Right lobe of liver (tissue), 6 donors: ENCODE data around the gene KPTN. TPM values are rescaled to one million over a fixed set of nuclear protein-coding genes. Genes with fewer than 3 reads are reported as not detected.

Experiments used
- ATAC-seq, 4 donors: fragments of 200-7000 bp; cut with Tn5 transposase; one replicate each; pipeline ENCODE4 v1.9.1; 2020; ENCODE audit warnings: mild to moderate bottlenecking in 4 of 4, moderate library complexity in 4 of 4
- DNase-seq, 3 donors: peaks; one replicate each; pipeline ENCODE4 v3.0.0-alpha.2; 2020
- H3K27ac ChIP-seq, 3 donors: fragments of 200-600 bp; one replicate each; pipeline ENCODE4 v1.8.0; 2022
- H3K27me3 ChIP-seq, 2 donors: fragments of 200-600 bp; one replicate each; pipeline ENCODE4 v1.8.0; 2022
- H3K36me3 ChIP-seq, 4 donors: fragments of 200-600 bp; sonication (generic) in 1 of 4; one replicate each; pipeline versions ENCODE4 v1.5.1 to v1.8.0; 2017 to 2022; ENCODE audit warnings: control low read depth in 1 of 4
- H3K4me1 ChIP-seq, 4 donors: fragments of 200-600 bp; sonication (generic) in 1 of 4; one replicate each; pipeline versions ENCODE4 v1.5.1 to v1.8.0; 2017 to 2022; ENCODE audit warnings: control low read depth in 1 of 4
- H3K4me3 ChIP-seq, 3 donors: fragments of 200-600 bp; one replicate each; pipeline ENCODE4 v1.8.0; 2022
- H3K9me3 ChIP-seq, 4 donors: fragments of 200-600 bp; sonication (generic) in 1 of 4; one replicate each; pipeline versions ENCODE4 v1.5.1 to v1.8.0; 2017 to 2022; ENCODE audit warnings: control low read depth in 1 of 4
- POLR2A ChIP-seq: fragments of 450-650 bp; IDR thresholded peaks from one replicate; pipeline ENCODE4 v1.6.1; 2017; ENCODE audit warnings: antibody characterized with exemption, mild to moderate bottlenecking
- WGBS: methylation state at CpG from one replicate; pipeline ENCODE4 v1.1.6; 2018; ENCODE audit warnings: low coverage, low lambda C conversion rate; ENCODE audit not compliant: insufficient coverage; ENCODE audit errors: missing lambda C conversion rate; 5-methylcytosine and 5-hydroxymethylcytosine counted together
- intact Hi-C, 2 donors: fragments of 100-400 bp; cut with DNase I; formaldehyde crosslinking; loops; one replicate each; pipeline versions ENCODE4 v1.11.2 to v1.14.1; 2022
- long read RNA-seq: library from polyadenylated mRNA; unstranded; transcript quantifications from one replicate; pipeline ENCODE4 v2.0.0, GENCODE V29; 2019
- total RNA-seq, 6 experiments: library from RNA; depleted of rRNA in 2 of 6; stranded (reverse); fragments of >200 nt in 2 of 6; fragmentation: NEBNext Ultra II Directional in 3 of 6; extraction: Animal tissue kit (Norgen Biotek cat#: 25700) in 3 of 6; gene quantifications; one replicate each; pipeline versions ENCODE4 v1.1.0 to v1.2.4, GENCODE V29; 2016 to 2023
- TF ChIP-seq, protein P1 (sequence below), 4 donors: fragments of 200-600 bp in 3 of 4; fragments of 450-650 bp in 1 of 4; IDR thresholded peaks; one replicate each; pipeline versions ENCODE4 v1.5.1 to v1.8.0; 2016 to 2022; ENCODE audit warnings: antibody characterized with exemption in 4 of 4, mild to moderate bottlenecking in 2 of 4
- donor health status: DM: no; HTN: yes; CAD: no.
- donor health status: DM: no; HTN: no; CAD: no.
- donor health status: DM: no; HTN: no; CAD: no.
- donor health status: DM: no; HTN: yes; CAD: no.
- donor health status: DM: no; HTN: yes; CAD: no.

Gene KPTN
- 1 to 10 TPM; 3.1 to 7.8 (median 6.2) TPM for total RNA-seq
- long read RNA-seq: 0 reads

DNA sequence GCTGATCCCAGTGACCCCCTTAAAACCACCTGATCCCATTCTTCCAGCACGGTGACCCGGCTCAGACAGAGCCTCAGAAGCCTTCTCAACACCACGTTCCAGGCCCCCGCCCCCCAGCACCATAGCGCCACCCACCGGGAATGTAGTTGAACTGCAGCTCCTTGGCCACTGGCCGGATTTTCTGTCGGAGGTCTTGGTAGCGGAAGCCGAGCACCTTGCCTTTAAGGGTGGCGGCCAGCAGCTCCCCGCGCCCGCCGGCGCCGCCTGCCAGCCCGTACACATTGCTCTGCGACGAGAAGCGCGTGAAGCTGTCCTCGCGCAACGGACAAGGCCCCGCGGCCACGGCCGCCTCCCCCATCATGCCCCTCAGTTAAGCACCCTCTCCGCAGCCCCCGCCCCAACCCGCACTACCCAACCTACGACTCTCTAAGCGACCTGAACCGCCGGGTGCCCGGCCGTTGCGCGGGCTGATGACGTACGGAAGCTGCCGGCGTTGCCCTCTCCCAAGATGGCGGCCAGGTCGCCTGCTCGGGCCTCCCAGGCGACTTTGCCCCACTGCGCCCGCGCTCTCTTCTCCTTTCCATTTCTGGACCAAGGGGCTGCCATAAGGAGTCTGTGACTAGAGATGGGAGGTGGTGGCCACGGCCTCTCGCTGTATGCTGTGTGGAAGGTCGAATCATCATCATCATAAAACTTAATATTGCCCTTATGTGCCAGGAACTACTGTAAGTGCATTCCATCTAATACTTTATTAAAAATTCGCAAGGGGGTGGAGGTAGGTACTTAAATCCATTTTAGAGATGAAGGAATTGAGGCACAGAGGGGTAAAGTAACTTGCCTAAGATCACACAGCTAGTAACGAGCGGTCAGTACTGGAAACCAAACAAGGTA, at the start of gene KPTN:
KPTN (minus strand) TSS at position 420 of the 891 bp plus-strand sequence; CDS start at position 361, 59 bp downstream.
- peak; percentile 87 to 92 (median 90) for DNase-seq
- WGBS: 11% methylated on average over 8 of the region's 57 CpGs
- H3K27ac ChIP-seq: peak within 1 kb of the TSS; percentile 81 to 90 (median 85)
- TF ChIP-seq, protein P1, sequence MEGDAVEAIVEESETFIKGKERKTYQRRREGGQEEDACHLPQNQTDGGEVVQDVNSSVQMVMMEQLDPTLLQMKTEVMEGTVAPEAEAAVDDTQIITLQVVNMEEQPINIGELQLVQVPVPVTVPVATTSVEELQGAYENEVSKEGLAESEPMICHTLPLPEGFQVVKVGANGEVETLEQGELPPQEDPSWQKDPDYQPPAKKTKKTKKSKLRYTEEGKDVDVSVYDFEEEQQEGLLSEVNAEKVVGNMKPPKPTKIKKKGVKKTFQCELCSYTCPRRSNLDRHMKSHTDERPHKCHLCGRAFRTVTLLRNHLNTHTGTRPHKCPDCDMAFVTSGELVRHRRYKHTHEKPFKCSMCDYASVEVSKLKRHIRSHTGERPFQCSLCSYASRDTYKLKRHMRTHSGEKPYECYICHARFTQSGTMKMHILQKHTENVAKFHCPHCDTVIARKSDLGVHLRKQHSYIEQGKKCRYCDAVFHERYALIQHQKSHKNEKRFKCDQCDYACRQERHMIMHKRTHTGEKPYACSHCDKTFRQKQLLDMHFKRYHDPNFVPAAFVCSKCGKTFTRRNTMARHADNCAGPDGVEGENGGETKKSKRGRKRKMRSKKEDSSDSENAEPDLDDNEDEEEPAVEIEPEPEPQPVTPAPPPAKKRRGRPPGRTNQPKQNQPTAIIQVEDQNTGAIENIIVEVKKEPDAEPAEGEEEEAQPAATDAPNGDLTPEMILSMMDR (IDR thresholded peaks at IDR 0.05): peak; percentile 62 to 90 (median 72)
- peak; percentile 56 for TF ChIP-seq POLR2A
- ATAC-seq: peak; percentile 86 to 94 (median 90)
- no peaks in the 10 kb centered on the region for H3K27me3 ChIP-seq
- no peaks in the 10 kb centered on the region for H3K4me1 ChIP-seq
- H3K9me3 ChIP-seq: no peaks in the 10 kb centered on the region
- peaks cover 0 to 13% (median 0%) of the 10 kb centered on the region in 4 donors for H3K36me3 ChIP-seq
- H3K4me3 ChIP-seq: peak within 1 kb of the TSS; percentile 57 to 68 (median 60)
- intact Hi-C loops: no loop called here

DNA sequence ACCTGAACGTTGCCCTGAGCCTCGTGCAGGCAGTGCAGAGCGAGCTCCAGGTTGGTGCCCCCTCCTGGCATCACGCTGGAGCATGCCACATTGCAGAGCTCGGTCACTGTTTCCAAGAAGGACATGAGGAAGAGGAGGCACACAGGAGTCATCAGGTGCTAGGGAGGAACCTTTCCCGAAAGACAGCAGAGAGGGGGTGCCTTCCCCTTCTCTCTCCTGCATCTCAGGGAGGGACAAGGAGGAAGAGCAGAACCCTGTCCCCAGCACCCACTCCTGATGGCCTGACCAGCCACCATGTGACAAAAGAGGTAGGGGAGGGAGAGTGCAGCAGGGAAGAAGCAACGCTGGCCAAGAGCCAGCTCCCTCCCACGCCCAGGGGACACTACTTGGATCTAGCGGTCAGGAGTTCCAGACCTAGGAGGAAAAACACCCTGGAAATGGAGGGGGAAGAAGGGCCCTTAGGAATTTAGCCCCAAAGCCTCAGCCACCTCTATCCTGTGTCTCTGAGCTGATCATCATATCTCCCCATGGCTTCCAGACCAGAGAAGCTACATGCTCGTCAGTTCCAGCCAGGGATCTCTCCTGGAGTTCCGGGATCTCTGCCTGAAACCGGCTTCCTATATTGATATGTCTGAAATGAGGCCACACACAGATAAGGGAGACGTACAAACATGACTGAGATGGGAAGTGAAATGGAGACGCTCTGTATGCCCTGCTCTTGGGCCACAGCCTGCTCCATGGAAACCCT, 47.8 kb upstream of the KPTN start:
- Histone ChIP-seq H3K36me3 (no peaks in the 10 kb centered on the region), H3K4me1 (no peaks in the 10 kb centered on the region), H3K27me3 (no peaks in the 10 kb centered on the region), H3K4me3 (no peak overlapping the region), H3K9me3 (no peaks in the 10 kb centered on the region), H3K27ac (no peak overlapping the region)
- intact Hi-C loops: loop anchor here in 1 of 2 donors (10.0 kb wide), 1 partner anchor 163 kb away; no protein-coding TSS in a partner anchor
- no peak for DNase-seq
- TF ChIP-seq, protein P1 (IDR thresholded peaks at IDR 0.05): no peak
- TF ChIP-seq POLR2A: no peak
- 40% methylated on average over 6 of the region's 14 CpGs for WGBS
- peak in 3 of 4 donors; percentile 30 to 56 (median 38) for ATAC-seq

DNA sequence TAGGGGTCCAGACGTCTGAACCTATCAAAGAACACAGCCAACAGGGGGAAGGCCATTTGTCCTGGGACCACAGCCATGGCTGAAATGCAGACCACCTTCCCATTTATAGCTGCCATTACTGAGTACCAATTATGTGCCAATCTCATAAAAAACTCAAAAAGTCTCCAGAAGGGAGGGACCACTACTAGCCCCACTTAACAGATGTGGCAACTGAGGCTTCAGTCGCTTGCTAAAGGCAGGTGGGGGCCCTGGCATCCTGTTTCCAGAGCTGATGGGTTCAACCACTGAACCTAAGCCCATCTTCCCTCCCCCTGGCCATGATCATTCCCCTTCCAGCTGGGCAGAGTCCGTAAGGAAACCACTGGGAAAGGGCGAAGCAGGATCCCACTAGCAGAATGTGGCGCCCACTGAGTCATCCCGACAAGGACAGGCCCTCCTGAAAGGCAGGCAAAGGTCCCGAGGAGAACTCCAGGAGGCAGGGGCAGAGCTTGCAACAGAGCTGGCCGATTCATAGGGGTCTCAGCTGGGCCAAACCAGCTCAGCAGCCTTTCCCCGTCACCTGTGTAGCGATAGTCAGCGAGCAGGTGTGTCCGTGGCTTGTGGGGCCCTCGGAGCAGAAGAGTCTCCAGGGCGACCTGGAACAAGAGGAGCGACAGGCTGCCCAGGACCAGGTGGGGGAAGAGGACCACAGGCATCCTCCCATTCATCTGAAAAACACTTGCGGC, 45.2 kb upstream of the KPTN start:
- Histone ChIP-seq H3K27me3 (no peaks in the 10 kb centered on the region), H3K9me3 (no peaks in the 10 kb centered on the region), H3K27ac (no peak overlapping the region), H3K4me1 (no peaks in the 10 kb centered on the region), H3K4me3 (no peak overlapping the region), H3K36me3 (no peaks in the 10 kb centered on the region)
- no peak for DNase-seq
- no CpG with 5 or more reads among the region's 16 CpGs for WGBS
- TF ChIP-seq POLR2A: no peak
- TF ChIP-seq, protein P1 (IDR thresholded peaks at IDR 0.05): no peak
- intact Hi-C loops: loop anchor here (10.0 kb wide), 2 partner anchors 94 to 166 kb away; no protein-coding TSS in a partner anchor
- ATAC-seq: no peak

DNA sequence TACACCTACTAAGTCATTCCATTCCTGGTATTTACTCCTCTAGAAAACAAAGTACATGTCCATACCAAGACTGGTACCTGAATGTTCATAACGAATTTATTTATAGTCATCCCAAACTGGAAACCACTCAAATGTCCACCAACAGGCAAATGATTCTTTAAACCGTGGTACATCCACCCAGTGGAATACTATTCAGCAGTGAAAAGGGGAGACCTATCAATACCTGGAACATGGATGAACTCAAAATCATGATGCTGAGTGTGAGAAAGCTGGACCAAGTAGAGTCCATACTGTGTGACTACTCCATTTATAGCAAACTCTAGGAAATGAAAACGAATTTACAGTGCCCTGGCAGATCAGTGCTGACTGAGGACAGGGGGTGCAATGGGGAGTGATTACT, 42.8 kb upstream of the KPTN start:
- no peak overlapping the region for H3K4me3 ChIP-seq
- no peaks in the 10 kb centered on the region for H3K36me3 ChIP-seq
- 83% methylated on average over 3 of the region's 3 CpGs for WGBS
- DNase-seq: no peak
- peaks cover 0 to 6% (median 0%) of the 10 kb centered on the region in 4 donors for H3K4me1 ChIP-seq
- TF ChIP-seq, protein P1 (IDR thresholded peaks at IDR 0.05): no peak
- no peak for TF ChIP-seq POLR2A
- H3K27ac ChIP-seq: no peak overlapping the region
- ATAC-seq: no peak
- H3K9me3 ChIP-seq: no peaks in the 10 kb centered on the region
- intact Hi-C loops: loop anchor here (10.0 kb wide), 2 partner anchors 92 to 168 kb away; no protein-coding TSS in a partner anchor
- H3K27me3 ChIP-seq: no peaks in the 10 kb centered on the region
